ENCODE measurements around the gene XPO6.

DNA sequence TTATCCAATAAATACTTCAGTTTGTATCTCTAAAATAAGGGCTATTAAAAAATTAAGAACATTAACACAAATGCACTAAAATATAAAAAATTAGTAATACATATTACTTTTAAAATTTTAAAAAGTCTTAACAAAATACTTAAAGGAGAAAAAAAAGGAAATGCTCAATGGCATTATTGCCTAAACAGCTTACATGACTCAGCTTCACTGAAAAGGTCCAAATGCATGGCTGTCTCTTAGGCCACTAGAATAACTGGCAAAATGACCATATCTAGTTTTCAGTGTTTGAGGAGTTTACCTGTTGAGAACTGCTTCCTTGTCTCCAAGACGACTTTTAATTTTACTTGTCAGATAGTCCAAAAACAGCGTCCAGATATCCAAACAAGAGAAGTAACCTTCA lies 66.0 kb downstream of the XPO6 start:
- TF ChIP-seq, protein P1, sequence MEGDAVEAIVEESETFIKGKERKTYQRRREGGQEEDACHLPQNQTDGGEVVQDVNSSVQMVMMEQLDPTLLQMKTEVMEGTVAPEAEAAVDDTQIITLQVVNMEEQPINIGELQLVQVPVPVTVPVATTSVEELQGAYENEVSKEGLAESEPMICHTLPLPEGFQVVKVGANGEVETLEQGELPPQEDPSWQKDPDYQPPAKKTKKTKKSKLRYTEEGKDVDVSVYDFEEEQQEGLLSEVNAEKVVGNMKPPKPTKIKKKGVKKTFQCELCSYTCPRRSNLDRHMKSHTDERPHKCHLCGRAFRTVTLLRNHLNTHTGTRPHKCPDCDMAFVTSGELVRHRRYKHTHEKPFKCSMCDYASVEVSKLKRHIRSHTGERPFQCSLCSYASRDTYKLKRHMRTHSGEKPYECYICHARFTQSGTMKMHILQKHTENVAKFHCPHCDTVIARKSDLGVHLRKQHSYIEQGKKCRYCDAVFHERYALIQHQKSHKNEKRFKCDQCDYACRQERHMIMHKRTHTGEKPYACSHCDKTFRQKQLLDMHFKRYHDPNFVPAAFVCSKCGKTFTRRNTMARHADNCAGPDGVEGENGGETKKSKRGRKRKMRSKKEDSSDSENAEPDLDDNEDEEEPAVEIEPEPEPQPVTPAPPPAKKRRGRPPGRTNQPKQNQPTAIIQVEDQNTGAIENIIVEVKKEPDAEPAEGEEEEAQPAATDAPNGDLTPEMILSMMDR (optimal IDR thresholded peaks at IDR 0.05 in 1 of 3, IDR thresholded peaks at IDR 0.05 in 1 of 3, conservative IDR thresholded peaks at IDR 0.05 in 1 of 3; ENCODE audit: extremely low read depth in 1 of 3, insufficient read depth in 2 of 3, low read length in 3 of 3): no peak
- TF ChIP-seq EZH2 (IDR thresholded peaks at IDR 0.05; ENCODE audit: low read length): no peak
